Psoas muscle (tissue), 8 donors: ENCODE data around the gene OSBPL1A. TPM values are rescaled to one million over a fixed set of nuclear protein-coding genes. Genes with fewer than 3 reads are reported as not detected.

ENCODE experiments used
- ATAC-seq, 4 donors: fragments of 200-7000 bp; cut with Tn5 transposase; one replicate each; pipeline ENCODE4 v1.9.1; 2020; ENCODE audit warnings: moderate library complexity in 3 of 4, mild to moderate bottlenecking in 2 of 4
- DNase-seq, 2 donors: peaks; one replicate each; pipeline ENCODE4 v3.0.0-alpha.2; 2020
- H3K27ac ChIP-seq: fragments of 200-600 bp; one replicate; pipeline ENCODE4 v1.8.0; 2022
- H3K27me3 ChIP-seq, 3 donors: fragments of 200-600 bp in 1 of 3; one replicate each; pipeline versions ENCODE4 v1.6.1 to v1.8.0; 2013 to 2022; ENCODE audit warnings: low read length in 2 of 3, mild to moderate bottlenecking in 2 of 3, moderate library complexity in 1 of 3; ENCODE audit not compliant: insufficient read depth in 3 of 3
- H3K36me3 ChIP-seq, 2 donors: fragments of 200-600 bp in 1 of 2; one replicate each; pipeline versions ENCODE4 v1.6.1 to v1.8.0; 2013 to 2022; ENCODE audit warnings: low read depth in 1 of 2, mild to moderate bottlenecking in 1 of 2, moderate library complexity in 1 of 2; ENCODE audit not compliant: insufficient read depth in 1 of 2
- H3K4me1 ChIP-seq: fragments of 200-600 bp; one replicate; pipeline ENCODE4 v1.8.0; 2022
- H3K4me3 ChIP-seq: fragments of 200-600 bp; one replicate; pipeline ENCODE4 v1.8.0; 2022; ENCODE audit warnings: mild to moderate bottlenecking
- H3K9me3 ChIP-seq: fragments of 200-600 bp; one replicate; pipeline ENCODE4 v1.8.0; 2022
- WGBS, 3 donors: extraction: QIAGEN DNeasy Blood & Tissue Kit; methylation state at CpG; one replicate each; pipeline versions ENCODE4 v1.1.6 to v1.1.7; 2013; 5-methylcytosine and 5-hydroxymethylcytosine counted together
- intact Hi-C, 2 donors: fragments of 100-400 bp; cut with DNase I; formaldehyde crosslinking; loops; one replicate each; pipeline versions ENCODE4 v1.11.0 to v1.14.2; 2022
- polyA plus RNA-seq, 3 donors: library from polyadenylated mRNA; stranded (reverse); fragments of 200-250 nt; gene quantifications; one replicate each; pipeline ENCODE4 v1.2.3, GENCODE V29; 2013
- total RNA-seq, 4 donors: library from RNA; stranded (reverse); fragmentation: NEBNext Ultra II Directional in 2 of 4; extraction: Animal tissue kit (Norgen Biotek cat#: 25700) in 2 of 4; gene quantifications; one replicate each; pipeline versions ENCODE4 v1.2.1 to v1.2.4, GENCODE V29; 2021 to 2023
- TF ChIP-seq, protein P1 (sequence below): fragments of 200-600 bp; IDR thresholded peaks from one replicate; pipeline ENCODE4 v1.8.0; 2022; ENCODE audit warnings: antibody characterized with exemption
- donor health status: healthy with polysubstance abuse.
- donor health status: DM: no; HTN: no; CAD: no; lungs with moderate emphysema.
- donor health status: Bipolar disorder and iron deficiency.
- donor health status: healthy.
- donor health status: DM: yes; HTN: yes; CAD: no.
- donor health status: DM: no; HTN: no; CAD: no.
- donor health status: DM: no; HTN: no; CAD: no.
- donor health status: DM: yes; HTN: yes; CAD: no.

The OSBPL1A gene
- total and polyA plus RNA-seq, 7 donors: 13.7 to 87.8 (median 65.8) TPM

DNA sequence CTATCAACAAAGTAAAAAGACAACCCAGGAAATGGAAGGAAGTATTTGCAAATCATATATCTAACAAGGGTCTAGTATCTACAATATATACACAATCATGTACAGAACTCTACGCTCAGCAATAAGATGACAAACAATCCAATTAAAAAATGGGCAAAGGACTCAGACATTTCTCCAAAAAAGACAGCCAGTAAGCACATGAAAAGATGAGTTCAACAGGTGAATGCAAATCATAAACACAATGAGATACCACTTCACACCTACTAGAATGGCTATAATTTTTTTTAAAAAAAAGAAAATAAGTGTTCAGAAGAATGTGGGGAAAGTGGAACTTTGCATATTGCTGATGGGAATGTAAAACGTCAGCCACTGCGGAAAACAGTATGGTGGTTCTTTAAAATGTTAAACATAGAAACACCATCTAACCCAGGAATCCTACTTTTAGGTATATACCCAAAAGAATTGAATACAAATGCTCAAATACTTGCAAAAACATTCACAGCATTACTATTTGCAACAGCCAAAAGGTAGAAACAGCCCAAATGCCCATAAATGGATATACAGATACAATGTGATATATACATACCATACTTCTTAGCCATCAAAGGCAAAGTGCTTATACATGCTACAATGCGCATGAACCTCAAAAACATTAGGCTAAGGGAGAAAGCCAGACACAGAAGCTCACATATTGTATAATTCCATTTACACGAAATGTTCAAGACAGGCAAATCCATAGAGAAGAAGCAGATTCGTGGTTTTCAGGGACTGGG is 137.6 kb downstream of the OSBPL1A start:
- TF ChIP-seq, protein P1, sequence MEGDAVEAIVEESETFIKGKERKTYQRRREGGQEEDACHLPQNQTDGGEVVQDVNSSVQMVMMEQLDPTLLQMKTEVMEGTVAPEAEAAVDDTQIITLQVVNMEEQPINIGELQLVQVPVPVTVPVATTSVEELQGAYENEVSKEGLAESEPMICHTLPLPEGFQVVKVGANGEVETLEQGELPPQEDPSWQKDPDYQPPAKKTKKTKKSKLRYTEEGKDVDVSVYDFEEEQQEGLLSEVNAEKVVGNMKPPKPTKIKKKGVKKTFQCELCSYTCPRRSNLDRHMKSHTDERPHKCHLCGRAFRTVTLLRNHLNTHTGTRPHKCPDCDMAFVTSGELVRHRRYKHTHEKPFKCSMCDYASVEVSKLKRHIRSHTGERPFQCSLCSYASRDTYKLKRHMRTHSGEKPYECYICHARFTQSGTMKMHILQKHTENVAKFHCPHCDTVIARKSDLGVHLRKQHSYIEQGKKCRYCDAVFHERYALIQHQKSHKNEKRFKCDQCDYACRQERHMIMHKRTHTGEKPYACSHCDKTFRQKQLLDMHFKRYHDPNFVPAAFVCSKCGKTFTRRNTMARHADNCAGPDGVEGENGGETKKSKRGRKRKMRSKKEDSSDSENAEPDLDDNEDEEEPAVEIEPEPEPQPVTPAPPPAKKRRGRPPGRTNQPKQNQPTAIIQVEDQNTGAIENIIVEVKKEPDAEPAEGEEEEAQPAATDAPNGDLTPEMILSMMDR: no peak
- Histone ChIP-seq H3K4me1 (peaks cover 25% of the 10 kb centered on the region), H3K27ac (no peak overlapping the region), H3K27me3 (no peaks in the 10 kb centered on the region), H3K36me3 (no peaks in the 10 kb centered on the region), H3K4me3 (no peak overlapping the region), H3K9me3 (no peaks in the 10 kb centered on the region)
- WGBS, 3 donors: 93 to 96% (median 94%) methylated on average over 6 of the region's 6 CpGs
- DNase-seq (no peak), ATAC-seq (no peak)
- intact Hi-C loops: no loop called here

DNA sequence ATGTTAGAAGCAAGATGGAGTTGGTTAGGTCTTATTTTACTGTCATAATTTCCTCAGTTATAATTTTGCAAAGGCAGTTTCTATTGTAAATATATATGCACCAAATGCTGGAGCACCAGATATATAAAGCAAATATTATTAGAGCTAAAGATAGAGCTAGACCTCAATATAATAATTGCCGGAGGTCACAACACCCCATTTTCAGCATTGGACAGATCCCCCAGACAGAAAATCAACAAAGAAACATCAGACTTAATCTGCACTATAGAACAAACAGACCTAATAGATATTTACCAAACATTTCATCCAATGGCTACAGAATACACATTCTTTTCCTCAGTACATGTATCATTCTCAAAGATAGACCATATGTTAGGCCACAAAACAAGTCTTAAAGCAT is 143.6 kb downstream of the OSBPL1A start:
- TF ChIP-seq, protein P1: no peak
- intact Hi-C loops: no loop called here
- Histone ChIP-seq H3K4me3 (no peak overlapping the region), H3K36me3 (no peaks in the 10 kb centered on the region), H3K27me3 (no peaks in the 10 kb centered on the region), H3K27ac (no peak overlapping the region), H3K9me3 (no peaks in the 10 kb centered on the region), H3K4me1 (peaks cover 29% of the 10 kb centered on the region)
- 92 to 97% (median 94%) methylated on average over 1 of the region's 1 CpG for WGBS, 3 donors
- no peak for ATAC-seq
- no peak for DNase-seq

DNA sequence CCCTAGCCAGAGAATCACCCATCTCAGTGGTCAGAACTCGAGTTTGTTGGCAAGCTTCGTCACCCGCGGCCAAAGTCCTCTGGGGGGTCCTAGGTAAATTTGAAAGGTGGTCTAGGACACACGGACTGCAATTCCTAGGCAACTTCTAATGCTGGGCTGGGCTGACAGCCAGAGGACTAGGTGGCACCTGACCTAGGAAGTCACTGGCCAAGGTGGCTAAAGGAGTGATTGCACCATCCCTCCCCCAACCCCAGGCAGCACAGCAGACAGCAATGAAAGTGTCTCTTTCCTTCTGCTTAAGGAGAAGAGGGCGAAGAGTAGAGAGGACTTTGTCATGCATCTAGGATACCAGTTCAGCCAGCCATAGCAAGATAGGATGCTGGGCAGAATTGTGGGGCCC is 147.9 kb downstream of the OSBPL1A start:
- H3K4me1 ChIP-seq: peaks cover 39% of the 10 kb centered on the region
- no peak overlapping the region for H3K27ac ChIP-seq
- no peak overlapping the region for H3K4me3 ChIP-seq
- ATAC-seq (peak; percentile 58 to 74 (median 72)), DNase-seq (no peak)
- 80 to 88% (median 86%) methylated on average over 6 of the region's 6 CpGs for WGBS, 3 donors
- intact Hi-C loops: no loop called here
- no peaks in the 10 kb centered on the region for H3K9me3 ChIP-seq
- H3K27me3 ChIP-seq: no peaks in the 10 kb centered on the region
- TF ChIP-seq, protein P1: no peak
- H3K36me3 ChIP-seq: no peaks in the 10 kb centered on the region

- no peak for ATAC-seq
- Histone ChIP-seq H3K9me3 (no peaks in the 10 kb centered on the region), H3K27ac (no peak overlapping the region), H3K4me3 (no peak overlapping the region), H3K36me3 (no peaks in the 10 kb centered on the region), H3K4me1 (peaks cover 45% of the 10 kb centered on the region), H3K27me3 (no peaks in the 10 kb centered on the region)
- no peak for DNase-seq
- WGBS, 3 donors: 46 to 57% (median 48%) methylated on average over 2 of the region's 2 CpGs
- TF ChIP-seq, protein P1: no peak
- intact Hi-C loops: no loop called here
Measured at GRCh38 chr18:24248359-24248758, 149.3 kb downstream of the OSBPL1A start.

- Histone ChIP-seq H3K27ac (no peak overlapping the region), H3K27me3 (no peaks in the 10 kb centered on the region), H3K9me3 (no peaks in the 10 kb centered on the region), H3K4me3 (no peak overlapping the region), H3K4me1 (peaks cover 34% of the 10 kb centered on the region), H3K36me3 (no peaks in the 10 kb centered on the region)
- no peak for ATAC-seq
- DNase-seq: no peak
- TF ChIP-seq, protein P1: no peak
- WGBS, 3 donors: 93 to 96% (median 95%) methylated on average over 3 of the region's 3 CpGs
- intact Hi-C loops: no loop called here
Measured at GRCh38 chr18:24246143-24246542, 151.5 kb downstream of the OSBPL1A start.
